Fibroblast of lung (primary cell): ENCODE measurements around the gene POLQ.

ENCODE experiments used
- CTCF ChIP-seq, 2 donors: IDR thresholded peaks in 1 of 2; conservative IDR thresholded peaks in 1 of 2; 1 replicate in 1 of 2; 2 replicates in 1 of 2; pipeline ENCODE4 v1.5.1; 2011 to 2012; ENCODE audit warnings: low read length in 2 of 2, control low read depth in 1 of 2, inconsistent platforms in 1 of 2, low read depth in 1 of 2, mild to moderate bottlenecking in 1 of 2
- EZH2 ChIP-seq: IDR thresholded peaks from 2 replicates; pipeline ENCODE4 v1.5.1; 2012; ENCODE audit warnings: low read length, control low read depth, mild to moderate bottlenecking; ENCODE audit errors: missing control alignments

- TF ChIP-seq CTCF (conservative IDR thresholded peaks at IDR 0.05 in 1 of 2, IDR thresholded peaks at IDR 0.05 in 1 of 2; ENCODE audit: low read depth in 1 of 2, low read length in 2 of 2) (no peak), EZH2 (no peak)
Measured at GRCh38 chr3:121574449-121574848, 28.7 kb upstream of the POLQ start.
